Neural progenitor cell (in vitro differentiated cells): ENCODE measurements around the gene CALN1.

Experiments used
- EZH2 ChIP-seq: fragments of 200-600 bp; sonication (generic); IDR thresholded peaks from 2 replicates; pipeline ENCODE4 v1.6.1; 2017; ENCODE audit warnings: antibody characterized with exemption, mild to moderate bottlenecking, moderate library complexity
- TF ChIP-seq, protein P1 (sequence below): fragments of 200-600 bp; sonication (generic); IDR thresholded peaks from 2 replicates; pipeline ENCODE4 v1.5.1; 2017; ENCODE audit warnings: antibody characterized with exemption, mild to moderate bottlenecking

GRCh38 chr7:72415586-72415985 is 3.4 kb upstream of the CALN1 start:
- TF ChIP-seq, protein P1, sequence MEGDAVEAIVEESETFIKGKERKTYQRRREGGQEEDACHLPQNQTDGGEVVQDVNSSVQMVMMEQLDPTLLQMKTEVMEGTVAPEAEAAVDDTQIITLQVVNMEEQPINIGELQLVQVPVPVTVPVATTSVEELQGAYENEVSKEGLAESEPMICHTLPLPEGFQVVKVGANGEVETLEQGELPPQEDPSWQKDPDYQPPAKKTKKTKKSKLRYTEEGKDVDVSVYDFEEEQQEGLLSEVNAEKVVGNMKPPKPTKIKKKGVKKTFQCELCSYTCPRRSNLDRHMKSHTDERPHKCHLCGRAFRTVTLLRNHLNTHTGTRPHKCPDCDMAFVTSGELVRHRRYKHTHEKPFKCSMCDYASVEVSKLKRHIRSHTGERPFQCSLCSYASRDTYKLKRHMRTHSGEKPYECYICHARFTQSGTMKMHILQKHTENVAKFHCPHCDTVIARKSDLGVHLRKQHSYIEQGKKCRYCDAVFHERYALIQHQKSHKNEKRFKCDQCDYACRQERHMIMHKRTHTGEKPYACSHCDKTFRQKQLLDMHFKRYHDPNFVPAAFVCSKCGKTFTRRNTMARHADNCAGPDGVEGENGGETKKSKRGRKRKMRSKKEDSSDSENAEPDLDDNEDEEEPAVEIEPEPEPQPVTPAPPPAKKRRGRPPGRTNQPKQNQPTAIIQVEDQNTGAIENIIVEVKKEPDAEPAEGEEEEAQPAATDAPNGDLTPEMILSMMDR, result no peak
- TF ChIP-seq EZH2, result no peak
